Measurements from ENCODE around the gene NSRP1.
A peak's percentile ranks its signal among the peaks of the same experiment; 100 is the strongest.
"Not testable (repeated sequence)": the region's sequence is repeated elsewhere in the genome, so short reads cannot be mapped to it uniquely, and the experiment has no call there.

The NSRP1 gene

GRCh38 chr17:30116661-30117551 lies at the start of gene NSRP1:
Gene NSRP1 (plus strand): TSS chr17:30116816. CDS start chr17:30116844, 28 bp downstream.
- DNase-seq: peak; percentile 94

GRCh38 chr17:30068465-30068864 lies 48.2 kb upstream of the NSRP1 start:
- DNase-seq: no peak

GRCh38 chr17:30074254-30074653 lies 42.4 kb upstream of the NSRP1 start:
- no peak for DNase-seq

GRCh38 chr17:30074730-30075129 lies 41.9 kb upstream of the NSRP1 start:
- DNase-seq: no peak

GRCh38 chr17:30082773-30083172 lies 33.8 kb upstream of the NSRP1 start:
- no peak for DNase-seq

GRCh38 chr17:30084788-30085187 lies 31.8 kb upstream of the NSRP1 start:
- DNase-seq: no peak

- no peak for DNase-seq
Measured at GRCh38 chr17:30086896-30087295, 29.7 kb upstream of the NSRP1 start.

GRCh38 chr17:30087431-30087830 lies 29.2 kb upstream of the NSRP1 start:
- DNase-seq: not testable (repeated sequence)

GRCh38 chr17:30091121-30091670 lies 25.4 kb upstream of the NSRP1 start:
- no peak for DNase-seq

GRCh38 chr17:30091771-30092170 lies 24.8 kb upstream of the NSRP1 start:
- DNase-seq: no peak

GRCh38 chr17:30092886-30093285 lies 23.7 kb upstream of the NSRP1 start:
- DNase-seq: no peak

- DNase-seq: no peak
Measured at GRCh38 chr17:30093463-30094147, 23.0 kb upstream of the NSRP1 start.

- DNase-seq: no peak
Measured at GRCh38 chr17:30095507-30096244, 20.9 kb upstream of the NSRP1 start.

- no peak for DNase-seq
Measured at GRCh38 chr17:30101686-30102390, 14.8 kb upstream of the NSRP1 start.

- DNase-seq: no peak
Measured at GRCh38 chr17:30103921-30104320, 12.7 kb upstream of the NSRP1 start.

- DNase-seq: peak; percentile 67
Measured at GRCh38 chr17:30104575-30105339, 11.9 kb upstream of the NSRP1 start.

- no peak for DNase-seq
Measured at GRCh38 chr17:30112794-30113193, 3.8 kb upstream of the NSRP1 start.

GRCh38 chr17:30113213-30113612 lies 3.4 kb upstream of the NSRP1 start:
- DNase-seq: no peak

- DNase-seq: no peak
Measured at GRCh38 chr17:30116345-30116660, 313 bp upstream of the NSRP1 start.

GRCh38 chr17:30117675-30118081 lies 1.1 kb downstream of the NSRP1 start:
- DNase-seq: no peak

- not testable (repeated sequence) for DNase-seq
Measured at GRCh38 chr17:30118635-30119034, 2.0 kb downstream of the NSRP1 start.

GRCh38 chr17:30124273-30124796 lies 7.7 kb downstream of the NSRP1 start:
- DNase-seq: no peak
